ENCODE data around the gene DNMT3B.
"Not testable (repeated sequence)": the region's sequence is repeated elsewhere in the genome, so short reads cannot be mapped to it uniquely, and the experiment has no call there.

The DNMT3B gene

DNA sequence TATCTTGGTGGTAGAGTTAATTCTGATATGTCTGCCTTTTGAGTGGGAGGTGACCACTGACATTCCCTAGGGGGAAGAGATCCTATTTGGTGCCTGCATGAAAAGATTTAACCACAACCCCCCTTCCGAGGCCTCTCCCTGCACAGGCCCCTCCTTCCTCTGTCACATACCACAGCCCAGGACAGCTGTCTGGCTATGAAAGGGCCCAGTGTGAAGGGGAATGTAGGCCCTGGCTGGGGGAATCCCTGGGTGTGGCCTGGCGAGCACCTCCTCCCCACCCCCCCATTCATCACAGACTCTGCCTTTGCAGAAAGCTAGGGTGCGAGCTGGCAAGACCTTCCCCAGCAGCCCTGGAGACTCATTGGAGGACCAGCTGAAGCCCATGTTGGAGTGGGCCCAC lies 30.1 kb downstream of the DNMT3B start:
- no peak for DNase-seq (ENCODE audit: low spot score)

DNA sequence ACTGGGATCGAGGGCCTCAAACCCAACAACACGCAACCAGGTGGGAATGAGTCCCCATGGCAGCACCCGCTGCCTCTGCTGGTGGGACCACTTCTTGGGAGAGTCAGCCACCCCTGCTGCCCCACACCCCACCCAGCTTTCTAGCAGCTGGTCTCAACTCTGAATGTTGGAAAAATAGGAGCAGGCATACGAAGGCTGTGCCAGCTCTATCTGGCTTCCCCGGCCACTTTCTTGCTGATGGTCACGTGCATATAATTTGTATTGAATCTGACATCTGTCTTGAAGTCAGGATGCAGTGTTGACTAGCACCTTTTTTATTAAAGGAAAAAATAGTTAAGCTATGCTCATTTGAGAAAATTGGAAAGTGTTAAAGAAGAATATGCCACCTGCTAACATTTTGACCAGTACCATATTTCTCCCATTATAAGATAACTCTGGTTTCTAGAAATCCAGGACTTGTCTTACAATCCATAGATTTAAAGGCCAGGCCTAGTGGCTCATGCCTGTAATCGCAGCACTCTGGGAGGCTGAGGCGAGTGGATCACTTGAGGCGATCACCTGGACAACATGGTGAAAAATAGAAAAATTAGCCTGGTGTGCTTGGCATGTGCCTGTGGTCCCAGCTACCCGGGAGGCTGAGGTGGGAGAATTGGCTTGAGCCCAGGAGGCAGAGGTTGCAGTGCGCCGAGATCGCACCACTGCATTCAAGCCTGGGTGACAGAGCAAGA lies 30.7 kb downstream of the DNMT3B start:
- DNase-seq (ENCODE audit: low spot score): no peak

DNA sequence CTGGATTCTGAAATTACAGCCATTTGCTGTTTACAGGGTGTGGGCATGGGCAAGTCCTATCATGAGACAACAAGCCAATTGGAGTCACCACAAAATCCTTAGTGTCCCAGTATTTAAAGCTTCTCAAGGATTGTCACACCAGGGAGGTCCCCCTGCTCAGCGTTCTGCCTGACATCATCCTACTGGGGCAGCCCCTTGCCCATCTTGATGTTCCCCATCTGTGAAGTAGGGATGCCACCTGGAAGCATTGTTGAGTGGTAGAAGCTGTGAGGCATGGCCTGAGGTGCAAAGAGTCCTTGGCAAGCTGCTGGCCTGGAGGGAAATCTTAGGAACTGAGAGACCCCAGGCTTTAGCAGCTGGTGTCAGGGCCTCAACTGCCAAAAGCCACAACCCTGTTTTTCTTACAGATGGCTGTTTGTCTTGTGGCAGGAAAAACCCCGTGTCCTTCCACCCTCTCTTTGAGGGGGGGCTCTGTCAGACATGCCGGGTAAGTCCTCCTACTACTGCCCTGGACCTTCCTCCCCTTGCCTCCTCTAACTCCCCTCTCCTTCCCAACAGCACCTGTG lies 34.3 kb downstream of the DNMT3B start:
- no peak for DNase-seq (ENCODE audit: low spot score)

DNA sequence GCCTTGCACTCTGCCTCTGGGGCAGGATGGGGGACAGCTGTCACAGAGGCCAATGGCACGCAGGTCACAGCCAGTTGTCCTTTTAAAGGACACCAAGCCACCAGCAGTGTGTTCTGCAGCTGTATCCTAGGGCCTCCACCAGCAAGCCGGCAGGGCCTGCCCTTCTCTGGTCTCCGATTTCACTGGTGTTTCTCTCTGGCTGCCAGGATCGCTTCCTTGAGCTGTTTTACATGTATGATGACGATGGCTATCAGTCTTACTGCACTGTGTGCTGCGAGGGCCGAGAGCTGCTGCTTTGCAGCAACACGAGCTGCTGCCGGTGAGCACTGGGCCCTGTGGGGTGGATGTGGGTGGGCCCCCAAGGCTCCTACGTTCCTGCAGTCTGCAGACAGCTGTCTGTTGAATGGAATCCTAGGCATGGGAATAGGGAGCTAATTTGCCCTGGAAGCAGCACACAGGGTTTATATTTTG lies 34.8 kb downstream of the DNMT3B start:
- DNase-seq (ENCODE audit: low spot score): no peak

DNA sequence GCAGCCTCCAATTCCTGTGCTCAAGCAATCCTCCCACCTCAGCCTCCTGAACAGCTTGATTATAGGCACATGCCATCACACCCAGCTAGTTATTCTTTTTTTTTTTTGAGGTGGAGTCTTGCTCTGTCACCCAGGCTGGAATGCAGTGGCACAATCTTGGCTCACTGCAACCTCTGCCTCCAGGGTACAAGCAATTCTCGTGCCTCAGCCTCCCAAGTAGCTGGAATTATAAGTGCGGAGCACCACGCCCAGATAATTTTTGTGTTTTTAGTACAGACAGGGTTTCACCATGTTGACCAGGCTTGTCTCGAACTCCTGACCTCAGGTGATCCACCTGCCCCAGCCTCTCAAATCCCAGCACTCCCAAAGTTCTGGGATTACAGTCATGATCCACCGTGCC lies 35.4 kb downstream of the DNMT3B start:
- DNase-seq (ENCODE audit: low spot score): not testable (repeated sequence)

DNA sequence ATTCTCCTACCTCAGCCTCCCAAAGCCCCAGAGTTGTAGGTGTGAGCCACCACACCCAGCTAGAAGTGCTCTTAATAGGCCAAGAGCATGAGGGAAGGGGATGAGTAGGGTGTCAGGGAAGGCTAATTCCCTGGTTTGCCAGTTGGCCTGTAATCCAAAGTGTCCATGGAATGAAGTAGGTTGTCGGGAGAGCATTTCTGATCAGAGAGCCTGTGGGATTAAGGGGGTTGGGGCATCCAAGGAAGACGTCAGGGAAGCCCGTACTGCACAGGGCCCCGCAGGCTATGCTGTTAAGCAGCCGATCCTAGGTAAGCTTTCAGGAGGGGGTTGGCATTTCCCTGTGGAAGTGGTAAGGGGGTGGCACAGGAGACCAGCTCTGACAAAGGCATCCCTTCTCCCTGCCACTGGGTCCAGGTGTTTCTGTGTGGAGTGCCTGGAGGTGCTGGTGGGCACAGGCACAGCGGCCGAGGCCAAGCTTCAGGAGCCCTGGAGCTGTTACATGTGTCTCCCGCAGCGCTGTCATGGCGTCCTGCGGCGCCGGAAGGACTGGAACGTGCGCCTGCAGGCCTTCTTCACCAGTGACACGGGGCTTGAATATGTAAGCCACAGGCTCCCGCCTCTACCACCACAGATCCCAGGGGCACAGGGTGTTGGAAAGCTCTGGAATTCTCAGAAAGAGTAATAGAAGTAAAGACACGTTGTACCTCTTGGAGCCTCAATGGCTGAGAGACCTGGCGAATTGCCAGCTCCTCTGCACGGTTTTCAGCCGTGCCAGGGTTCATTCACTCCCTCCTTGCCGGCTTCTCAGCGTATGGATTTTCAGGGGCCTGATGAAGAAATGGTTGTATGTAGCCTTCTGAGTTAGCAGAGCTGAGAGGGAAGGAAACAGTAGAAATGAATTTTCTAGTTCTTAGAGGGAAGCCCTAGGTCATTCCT lies 36.1 kb downstream of the DNMT3B start:
- DNase-seq (ENCODE audit: low spot score): no peak

DNA sequence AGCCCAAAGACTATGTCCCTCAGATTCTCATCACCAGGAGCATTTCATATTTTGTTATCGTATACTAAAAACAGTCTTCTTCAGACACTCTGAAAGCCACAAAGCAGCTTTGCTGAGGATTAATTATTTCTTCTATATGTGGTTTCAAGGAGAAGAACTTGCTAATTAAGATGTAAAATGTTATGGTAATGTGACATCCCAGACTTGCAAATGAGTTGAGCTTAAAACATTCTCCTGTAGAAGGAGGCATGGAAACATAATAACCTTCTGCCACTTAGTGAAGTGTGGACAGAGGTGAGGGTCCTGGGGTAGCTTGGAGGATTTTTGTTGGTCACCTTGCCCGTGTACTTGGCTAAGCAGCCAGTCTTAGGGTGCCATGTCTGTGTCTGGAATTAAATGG lies 40.9 kb downstream of the DNMT3B start:
- DNase-seq (ENCODE audit: low spot score): no peak

DNA sequence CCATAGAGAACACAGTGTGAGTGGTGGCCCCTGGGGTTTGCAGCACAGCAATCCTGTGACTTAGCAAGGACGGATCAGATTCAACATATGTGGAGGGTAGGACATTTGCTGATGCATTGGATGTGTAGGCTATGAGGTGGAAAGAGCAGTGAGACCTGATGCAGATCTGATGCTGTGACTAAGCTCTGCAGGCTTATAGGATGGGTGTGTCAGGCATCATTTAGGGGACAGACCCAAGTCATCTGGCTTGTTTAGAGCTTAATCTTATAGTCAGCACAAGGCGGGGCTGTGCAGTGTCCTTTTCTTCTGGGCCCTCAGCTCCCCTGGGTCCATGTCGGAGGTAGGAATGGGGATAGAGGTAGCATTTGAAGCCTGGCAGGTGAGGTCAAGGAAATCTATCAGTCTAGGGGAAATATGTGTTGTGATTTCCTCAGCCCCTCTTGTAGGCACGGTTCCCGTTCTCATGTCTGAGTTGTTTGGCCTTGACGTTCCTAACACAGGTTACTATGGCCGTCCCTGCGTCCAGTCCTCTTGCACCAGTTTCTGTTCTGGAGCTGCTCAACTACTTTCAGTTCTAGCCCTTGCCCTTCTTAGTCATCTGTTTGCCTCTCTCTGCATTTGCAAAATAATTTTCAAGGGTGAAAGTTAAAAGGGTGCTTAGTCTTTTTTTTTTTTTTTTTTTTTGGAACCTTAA lies 42.0 kb downstream of the DNMT3B start:
- no peak for DNase-seq (ENCODE audit: low spot score)

DNA sequence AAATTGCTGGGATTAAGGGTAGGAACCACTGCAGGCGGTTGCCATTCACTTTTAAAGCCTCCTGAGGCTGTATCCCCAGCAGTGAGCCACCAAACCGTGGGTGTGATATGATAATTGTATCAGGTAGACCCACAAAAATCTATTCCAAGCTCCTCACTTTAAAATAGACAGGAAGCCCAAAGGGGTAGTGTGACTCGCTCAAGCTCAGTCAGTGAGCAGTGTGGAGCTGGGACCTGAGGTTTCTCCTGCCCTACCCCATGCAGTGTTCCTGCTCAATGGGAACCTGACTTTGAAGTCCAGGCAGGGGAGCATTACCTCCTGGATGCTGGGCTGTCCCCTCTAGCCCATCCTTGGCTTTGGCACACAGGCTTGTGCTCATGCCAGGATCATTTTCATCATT lies 42.6 kb downstream of the DNMT3B start:
- DNase-seq (ENCODE audit: low spot score): no peak

DNA sequence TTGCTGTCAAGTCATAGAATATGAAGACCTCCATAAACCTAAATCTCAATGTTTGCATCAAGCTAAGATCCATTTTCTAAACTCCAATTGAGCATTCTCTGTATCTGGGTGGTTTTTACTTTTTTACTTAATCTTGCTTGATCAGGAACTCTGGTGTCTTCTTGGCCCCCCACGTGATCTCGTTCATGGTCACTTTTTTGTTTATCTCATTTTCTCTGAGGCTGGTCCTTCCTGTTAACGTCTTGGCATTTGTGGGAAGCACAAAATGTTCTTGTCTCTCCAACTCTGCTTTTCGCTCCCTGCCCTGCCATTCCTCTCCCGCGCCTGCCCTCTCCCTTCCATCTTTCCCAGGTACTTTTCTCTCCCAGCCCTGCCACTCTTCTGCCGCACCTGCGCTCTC lies 43.5 kb downstream of the DNMT3B start:
- no peak for DNase-seq (ENCODE audit: low spot score)

DNA sequence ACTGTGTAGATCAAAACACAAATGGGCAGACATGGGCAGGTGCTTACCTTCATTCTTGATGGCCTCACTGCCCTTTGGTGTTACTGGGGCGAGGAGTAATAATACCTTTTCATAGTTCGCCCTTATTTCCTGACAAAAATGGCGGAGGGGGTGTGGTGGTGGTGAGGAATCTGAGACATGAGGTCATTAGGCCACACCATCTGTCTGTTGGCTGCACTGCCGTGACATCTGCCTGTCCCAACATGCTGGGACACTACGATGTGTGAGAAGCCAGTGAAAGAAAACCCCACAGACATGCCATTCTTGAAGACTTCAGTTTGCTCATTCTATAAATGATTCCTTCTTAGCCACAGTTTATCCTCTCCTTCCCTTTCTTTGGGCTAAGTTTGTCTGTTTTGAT lies 44.2 kb downstream of the DNMT3B start:
- DNase-seq (ENCODE audit: low spot score): no peak

DNA sequence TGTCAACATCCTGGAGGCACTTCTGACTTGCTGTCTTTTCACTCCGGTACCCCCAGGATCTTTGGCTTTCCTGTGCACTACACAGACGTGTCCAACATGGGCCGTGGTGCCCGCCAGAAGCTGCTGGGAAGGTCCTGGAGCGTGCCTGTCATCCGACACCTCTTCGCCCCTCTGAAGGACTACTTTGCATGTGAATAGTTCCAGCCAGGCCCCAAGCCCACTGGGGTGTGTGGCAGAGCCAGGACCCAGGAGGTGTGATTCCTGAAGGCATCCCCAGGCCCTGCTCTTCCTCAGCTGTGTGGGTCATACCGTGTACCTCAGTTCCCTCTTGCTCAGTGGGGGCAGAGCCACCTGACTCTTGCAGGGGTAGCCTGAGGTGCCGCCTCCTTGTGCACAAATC lies 45.5 kb downstream of the DNMT3B start:
- DNase-seq (ENCODE audit: low spot score): no peak

DNA sequence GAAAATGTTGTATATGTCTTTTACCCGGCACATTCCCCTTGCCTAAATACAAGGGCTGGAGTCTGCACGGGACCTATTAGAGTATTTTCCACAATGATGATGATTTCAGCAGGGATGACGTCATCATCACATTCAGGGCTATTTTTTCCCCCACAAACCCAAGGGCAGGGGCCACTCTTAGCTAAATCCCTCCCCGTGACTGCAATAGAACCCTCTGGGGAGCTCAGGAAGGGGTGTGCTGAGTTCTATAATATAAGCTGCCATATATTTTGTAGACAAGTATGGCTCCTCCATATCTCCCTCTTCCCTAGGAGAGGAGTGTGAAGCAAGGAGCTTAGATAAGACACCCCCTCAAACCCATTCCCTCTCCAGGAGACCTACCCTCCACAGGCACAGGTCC lies 46.3 kb downstream of the DNMT3B start:
- no peak for DNase-seq (ENCODE audit: low spot score)

DNA sequence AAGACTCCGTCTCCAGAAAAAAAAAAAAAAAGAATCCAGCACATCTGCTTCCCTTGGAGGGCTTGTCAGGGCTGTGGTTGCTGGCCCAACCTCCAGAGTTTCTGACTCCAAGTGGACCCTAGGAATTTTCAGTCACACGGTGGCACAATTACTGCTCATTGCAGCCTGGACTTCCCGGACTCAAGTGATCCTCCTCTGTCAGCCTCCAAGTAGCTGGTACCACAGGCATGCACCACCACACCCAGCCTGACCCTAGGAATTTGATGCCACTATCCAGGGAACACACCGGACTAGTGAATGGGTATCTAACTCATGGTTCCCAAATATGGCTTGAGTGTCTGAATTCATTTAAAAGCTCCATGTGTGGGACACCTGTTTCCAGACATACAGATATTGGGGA lies 47.7 kb downstream of the DNMT3B start:
- DNase-seq (ENCODE audit: low spot score): no peak

DNA sequence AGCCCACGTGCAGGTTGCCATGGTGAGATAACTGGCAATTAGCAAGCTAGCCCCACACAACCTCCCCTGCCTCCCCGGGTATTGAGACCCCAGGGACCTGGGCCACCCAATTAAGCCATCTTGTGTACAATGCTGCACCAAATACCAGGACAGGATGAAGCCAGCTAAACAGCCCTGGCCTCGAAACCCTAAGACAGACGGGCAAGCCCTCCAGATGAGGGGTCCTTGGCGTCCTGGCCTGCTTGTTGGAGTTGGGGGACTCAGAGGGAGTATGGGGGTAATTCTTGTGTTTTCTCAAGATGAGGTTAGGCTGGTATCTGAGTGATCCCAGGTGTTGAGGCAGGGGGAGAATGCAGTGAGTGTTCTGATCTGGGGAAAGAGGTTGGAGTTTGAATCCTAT lies 48.8 kb downstream of the DNMT3B start:
- DNase-seq (ENCODE audit: low spot score): no peak

DNA sequence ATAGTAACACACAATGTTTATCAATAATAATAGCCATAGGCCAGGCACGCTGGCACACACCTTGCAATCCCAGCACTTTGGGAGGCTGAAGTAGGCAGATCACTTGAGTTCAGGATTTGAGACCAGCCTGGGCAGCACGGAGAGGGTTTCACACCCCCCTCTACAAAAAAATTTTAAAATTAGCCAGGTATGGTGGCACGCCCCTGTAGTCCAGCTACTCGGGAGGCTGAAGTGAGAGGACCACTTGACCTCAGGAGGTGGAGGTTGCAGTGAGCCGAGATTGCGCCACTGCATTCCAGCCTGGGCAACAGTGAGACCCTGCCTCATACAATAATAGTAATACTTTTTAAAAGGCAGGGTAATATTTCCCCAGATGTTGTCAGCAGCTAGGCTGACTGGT lies 49.7 kb downstream of the DNMT3B start:
- DNase-seq (ENCODE audit: low spot score): no peak

DNA sequence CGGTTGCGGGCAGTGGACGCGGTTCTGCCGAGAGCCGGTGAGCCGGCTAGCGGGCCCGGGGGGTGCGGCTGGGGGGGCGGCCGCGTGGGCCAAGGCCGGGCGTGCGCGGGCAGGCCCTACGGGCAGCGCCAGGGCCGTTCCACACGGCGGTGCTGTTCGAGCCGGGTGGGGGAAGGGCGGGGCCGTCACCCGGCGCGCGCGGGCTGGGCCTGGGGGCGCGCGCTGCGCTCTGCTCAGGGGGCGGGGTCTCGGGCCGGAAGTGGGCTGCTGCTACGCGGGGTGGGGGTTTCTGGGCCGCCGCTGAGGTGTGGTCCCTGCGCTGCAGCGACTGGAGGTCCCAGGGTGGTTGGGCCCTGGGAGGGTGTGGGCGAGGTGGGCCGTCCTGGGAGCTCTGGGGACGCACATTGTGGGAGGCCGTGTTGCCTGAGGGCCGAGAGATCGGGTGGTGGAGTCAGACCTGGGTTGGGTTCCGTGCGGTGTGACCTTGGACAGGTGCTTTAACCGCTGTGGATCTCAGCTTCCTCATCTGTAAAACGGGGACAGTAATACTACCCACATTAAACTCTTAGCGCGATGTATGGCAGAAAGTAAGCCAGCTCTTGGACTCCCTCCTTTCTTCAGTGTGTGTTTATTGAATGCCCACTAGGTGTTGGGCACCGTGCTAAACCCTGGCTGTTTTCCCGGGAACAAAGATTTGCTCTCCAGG lies 58.0 kb downstream of the DNMT3B start:
- no peak for DNase-seq (ENCODE audit: low spot score)

DNA sequence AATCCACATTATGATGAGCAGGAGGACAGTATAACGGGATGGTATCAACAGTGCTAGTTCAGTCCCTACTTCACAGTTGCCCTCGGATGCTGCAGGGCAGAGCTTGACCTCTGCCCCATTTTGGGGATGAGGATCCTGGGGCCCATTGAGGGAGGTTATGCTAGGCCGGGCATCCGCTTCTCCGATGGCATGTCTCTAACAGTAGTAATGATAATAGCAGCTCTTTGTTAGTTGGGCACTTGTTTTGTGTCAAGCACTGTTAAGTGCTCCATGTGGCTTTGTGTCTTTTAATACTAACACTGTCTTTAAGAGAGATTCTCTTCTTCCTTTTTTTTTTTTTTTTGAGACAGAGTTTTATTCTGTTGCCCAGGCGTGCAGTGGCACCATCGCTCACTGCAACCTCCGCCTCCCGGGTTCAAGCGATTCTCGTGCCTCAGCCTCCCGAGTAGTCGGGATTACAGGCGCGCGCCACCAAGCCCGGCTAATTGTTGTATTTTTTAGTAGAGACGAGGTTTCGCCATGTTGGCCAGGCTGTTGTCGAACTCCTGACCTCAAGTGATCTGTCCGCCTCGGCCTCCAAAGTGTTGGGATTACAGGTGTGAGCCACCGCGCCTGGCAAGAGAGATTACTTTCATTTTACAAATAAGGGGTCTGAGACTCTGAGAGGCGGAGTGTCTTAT lies 58.7 kb downstream of the DNMT3B start:
- DNase-seq (ENCODE audit: low spot score): no peak

DNA sequence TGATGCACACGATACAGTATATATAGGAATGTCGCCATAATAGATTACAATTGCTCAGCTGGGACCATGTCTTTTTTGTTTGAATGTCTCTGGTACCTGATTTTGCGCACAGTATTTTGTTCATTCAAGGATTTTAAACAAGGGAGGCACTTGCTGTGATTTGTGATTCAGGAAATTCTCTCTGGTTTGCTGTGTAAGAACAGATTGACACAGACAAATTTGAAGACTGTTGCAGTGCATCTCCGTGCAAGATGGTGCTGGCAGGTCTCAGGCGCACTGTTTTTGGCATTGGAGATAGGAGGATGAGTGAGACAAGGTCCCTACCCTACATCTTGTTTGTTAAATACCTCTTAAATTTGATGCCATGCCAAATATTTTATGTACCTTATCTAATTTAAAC lies 60.0 kb downstream of the DNMT3B start:
- DNase-seq (ENCODE audit: low spot score): no peak

DNA sequence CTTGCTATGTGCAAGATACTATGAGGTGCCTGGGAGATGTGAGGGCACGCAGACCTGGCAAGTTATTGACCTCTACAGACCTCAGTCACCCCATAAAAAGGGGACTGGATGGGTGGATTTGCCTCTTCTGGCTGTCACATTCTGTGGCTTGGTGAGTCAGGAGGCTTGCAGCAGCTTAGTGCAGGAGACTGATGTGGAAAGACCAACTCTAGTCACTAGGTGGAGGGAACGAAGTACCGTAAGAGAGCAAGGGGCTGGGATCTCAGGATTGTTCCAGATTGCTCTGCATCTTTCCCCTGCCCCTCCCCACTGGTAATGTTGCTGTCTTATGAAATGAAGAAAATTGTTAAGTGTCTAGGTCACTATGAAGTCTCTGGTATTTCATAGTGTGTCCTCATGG lies 60.9 kb downstream of the DNMT3B start:
- DNase-seq (ENCODE audit: low spot score): no peak

Measured in hematopoietic multipotent progenitor cell treated with erythropoietin and hydrocortisone succinate and interleukin-3 and kit ligand, for 17 days (in vitro differentiated cells).